ENCODE measurements around the gene PIGX. TPM values are rescaled to one million over a fixed set of nuclear protein-coding genes. Genes with fewer than 3 reads are reported as not detected.
A peak's percentile ranks its signal among the peaks of the same experiment; 100 is the strongest.

PIGX gene
- total and polyA plus RNA-seq, 3 experiments from 2014 or later = 38.7 to 50.5 (median 49.0) TPM

DNA sequence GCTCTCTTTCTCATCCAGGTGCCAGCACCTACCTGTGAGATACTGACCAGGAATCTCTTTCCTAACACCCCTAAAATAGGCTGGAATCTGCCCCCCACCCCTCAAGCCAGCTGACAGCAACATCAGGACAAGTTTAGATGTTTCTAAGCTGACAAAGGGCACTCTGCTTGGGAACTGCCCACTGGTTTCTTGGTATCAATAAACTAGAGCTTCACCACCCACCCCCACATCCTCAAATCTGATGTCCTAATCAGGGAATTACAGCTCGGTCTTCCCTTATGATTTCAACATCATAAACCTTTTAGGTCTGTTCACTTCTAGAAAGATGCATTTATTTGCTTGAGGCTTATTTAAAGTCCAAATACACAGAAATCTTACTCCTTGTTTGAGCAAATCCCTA, 34.8 kb upstream of the PIGX start:
- Mint-ChIP-seq H3K4me1 (peaks cover 2 to 10% (median 9%) of the 10 kb centered on the region in 3 donors), H3K27me3 (no peaks in the 10 kb centered on the region), H3K4me3 (no peak overlapping the region), H3K9me3 (no peaks in the 10 kb centered on the region), H3K27ac (no peak overlapping the region), H3K36me3 (peaks cover 0 to 4% (median 0%) of the 10 kb centered on the region in 3 donors)
- no peak overlapping the region for H3K4me3 ChIP-seq (ENCODE audit: low read length)
- H3K4me1 ChIP-seq (ENCODE audit: insufficient read depth, low read length) = no peaks in the 10 kb centered on the region
- POLR2A ChIA-PET = no interaction called here
- H3K9me3 ChIP-seq (ENCODE audit: low read length) = no peaks in the 10 kb centered on the region
- no peaks in the 10 kb centered on the region for H3K36me3 ChIP-seq (ENCODE audit: insufficient read depth, low read length)
- no peaks in the 10 kb centered on the region for H3K27me3 ChIP-seq (ENCODE audit: insufficient read depth, low read length, poor library complexity, severe bottlenecking)
- CTCF ChIA-PET = interaction anchor here (1.3 to 1.6 kb wide), 2 partner anchors 68 to 71 kb away, joined by 3 read pairs; no protein-coding TSS in a partner anchor
- DNase-seq = no peak
- no peak overlapping the region for H3K27ac ChIP-seq (ENCODE audit: low read depth, low read length)

DNA sequence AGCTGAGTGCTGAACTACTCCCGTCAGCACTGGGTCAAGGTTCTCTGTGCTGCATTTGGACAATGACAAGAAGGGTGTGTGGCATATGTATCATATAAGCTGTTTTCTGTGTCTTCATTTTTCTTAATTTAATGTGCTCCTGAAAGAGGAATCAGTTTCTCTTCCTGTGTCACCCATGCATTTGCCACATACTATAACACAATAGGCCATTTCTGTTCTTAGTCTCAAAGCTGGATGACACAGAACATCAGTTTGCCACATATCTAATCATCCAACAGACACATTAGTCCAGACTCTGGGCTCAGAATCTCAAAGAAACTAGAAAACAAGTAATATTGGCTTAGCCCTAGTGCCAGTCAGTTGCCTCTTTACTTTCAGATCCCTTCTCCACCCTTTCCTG, 34.2 kb upstream of the PIGX start:
- H3K27ac Mint-ChIP-seq = peak overlapping the region in 3 of 8 donors; percentile 24 to 89 (median 25)
- H3K36me3 ChIP-seq (ENCODE audit: insufficient read depth, low read length) = no peaks in the 10 kb centered on the region
- no peak overlapping the region for H3K4me3 ChIP-seq (ENCODE audit: low read length)
- no peak overlapping the region for H3K27ac ChIP-seq (ENCODE audit: low read depth, low read length)
- H3K9me3 Mint-ChIP-seq = no peaks in the 10 kb centered on the region
- no peaks in the 10 kb centered on the region for H3K27me3 ChIP-seq (ENCODE audit: insufficient read depth, low read length, poor library complexity, severe bottlenecking)
- peaks cover 2 to 10% (median 9%) of the 10 kb centered on the region in 3 donors for H3K4me1 Mint-ChIP-seq
- no peak for DNase-seq
- no peaks in the 10 kb centered on the region for H3K9me3 ChIP-seq (ENCODE audit: low read length)
- no peak overlapping the region for H3K4me3 Mint-ChIP-seq
- H3K27me3 Mint-ChIP-seq = no peaks in the 10 kb centered on the region
- POLR2A ChIA-PET = no interaction called here
- H3K4me1 ChIP-seq (ENCODE audit: insufficient read depth, low read length) = no peaks in the 10 kb centered on the region
- H3K36me3 Mint-ChIP-seq = peaks cover 0 to 4% (median 0%) of the 10 kb centered on the region in 3 donors
- CTCF ChIA-PET = no interaction called here

DNA sequence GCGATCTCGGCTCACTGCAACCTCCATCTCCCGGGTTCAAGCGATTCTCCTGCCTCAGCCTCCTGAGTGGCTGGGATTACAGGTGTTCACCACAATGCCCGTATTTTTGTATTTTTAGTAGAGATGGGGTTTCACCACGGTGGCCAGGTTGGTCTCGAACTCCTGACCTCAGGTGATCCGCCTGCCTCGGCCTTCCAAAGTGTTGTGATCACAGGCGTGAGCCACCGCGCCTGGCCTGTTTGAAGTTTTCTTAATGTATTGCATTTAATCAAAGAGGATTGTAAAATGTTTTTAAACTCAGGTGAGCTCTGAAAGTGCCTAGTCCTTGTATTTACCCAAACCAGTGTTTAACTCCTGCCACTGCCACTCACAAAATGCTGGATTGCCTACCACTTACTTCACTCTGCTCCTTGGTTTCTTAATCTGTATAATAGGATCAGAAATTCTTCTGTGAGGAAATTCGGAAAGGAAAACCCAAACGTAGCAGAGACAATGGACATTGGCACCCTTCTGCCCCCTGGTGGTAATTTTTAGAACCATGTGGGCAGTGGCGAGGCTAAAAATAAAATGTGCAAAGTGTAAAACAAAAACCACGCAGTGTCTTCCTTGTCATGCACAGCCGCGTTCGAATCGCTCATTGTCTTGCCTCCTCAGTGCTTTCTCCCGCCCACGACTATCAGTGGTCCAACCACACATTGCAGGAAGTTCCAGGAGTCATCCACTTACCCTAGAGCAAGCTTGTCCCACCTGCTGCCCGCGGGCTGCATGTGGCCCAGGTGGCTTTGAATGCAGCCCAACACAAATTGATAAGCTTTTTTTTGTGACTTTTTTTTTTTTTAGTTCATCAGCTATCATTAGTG, 27.4 kb upstream of the PIGX start:
- Histone ChIP-seq H3K27me3 (ENCODE audit: insufficient read depth, low read length, poor library complexity, severe bottlenecking) (no peaks in the 10 kb centered on the region), H3K4me3 (ENCODE audit: low read length) (peak overlapping the region; percentile 52), H3K4me1 (ENCODE audit: insufficient read depth, low read length) (peaks cover 11% of the 10 kb centered on the region), H3K36me3 (ENCODE audit: insufficient read depth, low read length) (no peaks in the 10 kb centered on the region), H3K9me3 (ENCODE audit: low read length) (no peaks in the 10 kb centered on the region), H3K27ac (ENCODE audit: low read depth, low read length) (no peak overlapping the region)
- CTCF ChIA-PET = interaction anchor here (0.7 to 5.6 kb wide), 20 partner anchors 9 to 156 kb away, joined by 3 to 160 read pairs (median 6); partner anchors contain the start of genes FBXO45, NRROS and WDR53
- POLR2A ChIA-PET = interaction anchor here (1.4 to 2.4 kb wide), 2 partner anchors 45 to 75 kb away, joined by 6 to 8 read pairs; partner anchors contain the start of gene NRROS
- peak; percentile 47 to 70 (median 57) for DNase-seq
- Mint-ChIP-seq H3K27ac (peak overlapping the region; percentile 5 to 83 (median 50)), H3K27me3 (no peaks in the 10 kb centered on the region), H3K36me3 (no peaks in the 10 kb centered on the region), H3K4me3 (peak overlapping the region; percentile 8 to 76 (median 66)), H3K9me3 (no peaks in the 10 kb centered on the region), H3K4me1 (peaks cover 10 to 15% (median 12%) of the 10 kb centered on the region in 3 donors)

DNA sequence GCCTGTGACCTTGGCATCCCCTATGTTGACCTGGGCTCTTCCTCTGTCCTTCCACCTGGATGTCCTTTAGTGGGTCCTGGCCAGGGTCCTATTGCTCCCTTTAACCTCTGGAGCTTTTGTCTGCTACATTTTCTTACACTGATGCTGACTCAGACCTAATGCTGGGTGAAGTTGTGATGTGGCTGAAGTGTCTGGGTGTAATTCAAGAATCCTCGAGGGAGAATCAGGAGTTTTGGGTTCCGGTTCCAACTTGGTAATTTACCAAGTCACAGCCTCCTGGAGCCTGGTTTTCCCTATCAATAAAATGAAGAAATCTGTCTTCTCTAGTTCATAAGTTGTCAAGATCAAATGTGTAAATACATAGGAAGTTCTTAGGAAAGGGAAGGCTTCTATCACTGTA, 25.7 kb upstream of the PIGX start:
- peaks cover 11% of the 10 kb centered on the region for H3K4me1 ChIP-seq (ENCODE audit: insufficient read depth, low read length)
- no peaks in the 10 kb centered on the region for H3K36me3 Mint-ChIP-seq
- DNase-seq = no peak
- ChIA-PET CTCF (interaction anchor here (2.4 to 5.6 kb wide), 3 partner anchors 46 to 88 kb away, joined by 11 to 160 read pairs (median 27); partner anchors contain the start of gene NRROS), POLR2A (interaction anchor here (2.4 kb wide), 1 partner anchor 77 kb away, joined by 8 read pairs; no protein-coding TSS in a partner anchor)
- H3K9me3 Mint-ChIP-seq = no peaks in the 10 kb centered on the region
- no peaks in the 10 kb centered on the region for H3K9me3 ChIP-seq (ENCODE audit: low read length)
- H3K27ac ChIP-seq (ENCODE audit: low read depth, low read length) = no peak overlapping the region
- H3K36me3 ChIP-seq (ENCODE audit: insufficient read depth, low read length) = no peaks in the 10 kb centered on the region
- H3K27ac Mint-ChIP-seq = peak overlapping the region in 3 of 8 donors; percentile 5 to 77 (median 38)
- H3K27me3 ChIP-seq (ENCODE audit: insufficient read depth, low read length, poor library complexity, severe bottlenecking) = no peaks in the 10 kb centered on the region
- H3K4me3 ChIP-seq (ENCODE audit: low read length) = no peak overlapping the region
- peak overlapping the region in 1 of 7 donors; percentile 45 for H3K4me3 Mint-ChIP-seq
- no peaks in the 10 kb centered on the region for H3K27me3 Mint-ChIP-seq
- peaks cover 10 to 15% (median 12%) of the 10 kb centered on the region in 3 donors for H3K4me1 Mint-ChIP-seq

DNA sequence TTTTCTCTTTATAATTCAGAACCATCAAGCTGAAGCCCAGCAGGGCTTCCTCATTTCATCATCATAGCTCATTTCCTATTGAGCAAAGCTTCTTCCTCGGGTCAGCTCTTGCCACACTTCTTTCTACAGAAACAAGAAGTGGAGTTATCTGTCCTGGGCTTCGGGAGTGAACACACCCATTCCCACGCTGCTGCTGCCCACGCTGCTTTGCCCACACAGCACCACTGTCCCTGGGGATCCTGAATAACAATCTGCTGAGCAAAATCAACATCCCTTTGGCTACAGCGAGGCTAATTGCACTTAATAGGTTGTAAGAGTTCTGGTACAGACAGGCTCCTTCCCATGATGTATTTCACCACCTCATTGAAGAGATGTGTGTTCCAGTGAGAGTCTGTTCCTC, 23.8 kb upstream of the PIGX start:
- Mint-ChIP-seq H3K4me1 (peaks cover 10 to 15% (median 12%) of the 10 kb centered on the region in 3 donors), H3K27me3 (no peaks in the 10 kb centered on the region), H3K27ac (peak overlapping the region in 1 of 8 donors; percentile 4), H3K36me3 (no peaks in the 10 kb centered on the region), H3K9me3 (no peaks in the 10 kb centered on the region), H3K4me3 (no peak overlapping the region)
- ChIA-PET POLR2A (interaction anchor here (0.7 kb wide), 1 partner anchor 120 kb away, joined by 5 read pairs; the partner anchor contains the start of gene FBXO45), CTCF (interaction anchor here (1.1 to 5.6 kb wide), 2 partner anchors 28 to 81 kb away, joined by 3 to 160 read pairs; no protein-coding TSS in a partner anchor)
- Histone ChIP-seq H3K27ac (ENCODE audit: low read depth, low read length) (no peak overlapping the region), H3K4me1 (ENCODE audit: insufficient read depth, low read length) (peaks cover 11% of the 10 kb centered on the region), H3K27me3 (ENCODE audit: insufficient read depth, low read length, poor library complexity, severe bottlenecking) (no peaks in the 10 kb centered on the region), H3K9me3 (ENCODE audit: low read length) (no peaks in the 10 kb centered on the region), H3K4me3 (ENCODE audit: low read length) (no peak overlapping the region), H3K36me3 (ENCODE audit: insufficient read depth, low read length) (no peaks in the 10 kb centered on the region)
- DNase-seq = no peak

DNA sequence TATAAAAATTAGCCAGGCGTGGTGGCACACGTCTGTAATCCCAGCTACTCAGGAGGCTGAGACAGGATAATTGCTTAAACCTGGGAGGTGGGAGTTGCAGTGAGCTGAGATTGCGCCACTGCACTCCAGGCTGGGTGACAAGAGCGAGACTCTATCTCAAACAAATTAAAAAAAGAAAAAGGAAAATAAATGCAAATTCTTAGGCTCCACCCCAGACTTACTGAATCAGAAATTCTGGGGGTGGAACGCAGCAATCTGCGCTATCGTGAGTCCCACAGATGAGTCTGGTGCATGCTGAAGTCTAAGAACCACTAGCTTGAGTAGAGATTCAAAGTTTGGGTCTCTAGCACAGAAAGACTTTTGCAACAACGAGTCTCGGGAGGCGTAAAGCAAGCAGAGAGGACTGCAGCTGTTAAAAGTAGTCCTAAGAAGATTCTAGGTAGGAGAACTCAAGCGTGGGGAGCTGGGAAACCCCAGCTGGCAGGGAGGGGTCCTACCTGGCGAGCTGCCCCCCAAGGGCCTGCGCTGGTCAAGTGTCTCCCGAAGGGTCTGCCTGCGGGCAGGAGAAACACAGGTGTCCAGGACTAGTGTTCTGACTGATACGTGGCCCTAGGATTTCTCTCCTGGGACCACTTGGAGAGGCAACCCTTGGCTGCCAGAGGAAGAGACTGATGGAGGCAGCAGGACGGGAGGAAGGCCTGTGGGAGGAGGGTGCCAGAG, 22.1 kb upstream of the PIGX start:
- Mint-ChIP-seq H3K36me3 (no peaks in the 10 kb centered on the region), H3K27ac (peak overlapping the region in 1 of 8 donors; percentile 79), H3K27me3 (no peaks in the 10 kb centered on the region), H3K4me1 (peaks cover 5 to 6% (median 5%) of the 10 kb centered on the region in 3 donors), H3K4me3 (no peak overlapping the region), H3K9me3 (no peaks in the 10 kb centered on the region)
- no peaks in the 10 kb centered on the region for H3K9me3 ChIP-seq (ENCODE audit: low read length)
- peaks cover 4% of the 10 kb centered on the region for H3K4me1 ChIP-seq (ENCODE audit: insufficient read depth, low read length)
- ChIA-PET POLR2A (no interaction called here), CTCF (interaction anchor here (2.2 kb wide), 1 partner anchor 81 kb away, joined by 11 read pairs; no protein-coding TSS in a partner anchor)
- no peak overlapping the region for H3K27ac ChIP-seq (ENCODE audit: low read depth, low read length)
- DNase-seq = no peak
- H3K27me3 ChIP-seq (ENCODE audit: insufficient read depth, low read length, poor library complexity, severe bottlenecking) = no peaks in the 10 kb centered on the region
- no peak overlapping the region for H3K4me3 ChIP-seq (ENCODE audit: low read length)
- H3K36me3 ChIP-seq (ENCODE audit: insufficient read depth, low read length) = no peaks in the 10 kb centered on the region

DNA sequence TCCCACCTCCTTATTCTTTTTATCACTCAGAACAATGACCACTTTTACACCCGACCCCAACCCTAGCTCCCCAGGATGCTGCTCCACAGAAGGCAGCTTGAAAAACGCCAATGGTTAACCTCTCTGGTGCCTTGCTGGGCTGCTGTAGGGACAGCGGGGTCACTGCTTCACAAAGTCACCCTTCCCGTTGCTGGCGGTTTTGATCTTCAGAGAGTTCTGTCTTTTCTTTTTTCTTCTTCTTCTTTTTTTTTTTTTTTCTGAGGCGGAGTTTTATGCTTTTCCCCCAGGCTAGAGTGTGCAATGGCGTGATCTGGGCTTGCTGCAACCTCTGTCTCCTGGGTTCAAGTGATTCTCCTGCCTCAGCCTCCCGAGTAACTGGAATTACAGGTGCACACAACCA, 20.8 kb upstream of the PIGX start:
- ChIA-PET POLR2A (no interaction called here), CTCF (interaction anchor here (1.1 to 2.2 kb wide), 2 partner anchors 59 to 82 kb away, joined by 3 to 8 read pairs; no protein-coding TSS in a partner anchor)
- Mint-ChIP-seq H3K4me3 (no peak overlapping the region), H3K27ac (peak overlapping the region in 1 of 8 donors; percentile 36), H3K27me3 (no peaks in the 10 kb centered on the region), H3K36me3 (no peaks in the 10 kb centered on the region), H3K4me1 (peaks cover 0 to 7% (median 2%) of the 10 kb centered on the region in 3 donors), H3K9me3 (no peaks in the 10 kb centered on the region)
- H3K4me1 ChIP-seq (ENCODE audit: insufficient read depth, low read length) = peaks cover 5% of the 10 kb centered on the region
- no peaks in the 10 kb centered on the region for H3K36me3 ChIP-seq (ENCODE audit: insufficient read depth, low read length)
- no peak overlapping the region for H3K4me3 ChIP-seq (ENCODE audit: low read length)
- H3K27me3 ChIP-seq (ENCODE audit: insufficient read depth, low read length, poor library complexity, severe bottlenecking) = no peaks in the 10 kb centered on the region
- no peaks in the 10 kb centered on the region for H3K9me3 ChIP-seq (ENCODE audit: low read length)
- H3K27ac ChIP-seq (ENCODE audit: low read depth, low read length) = no peak overlapping the region
- DNase-seq = no peak

All from CD8-positive, alpha-beta memory T cell (primary cell).